Stimulated activated CD4-positive, alpha-beta T cell treated with anti-CD3 and anti-CD28 coated beads, Interleukin-4, amount 100 ng/mL, for 48 hours (primary cell): ENCODE data around the gene MAPK1.
"Not testable (repeated sequence)": the region's sequence is repeated elsewhere in the genome, so short reads cannot be mapped to it uniquely, and the experiment has no call there.

Experiments used
- DNase-seq, 2 donors: peaks; one replicate each; pipeline ENCODE4 v3.0.0-alpha.2; 2020; ENCODE audit warnings: low read depth in 2 of 2

MAPK1 gene

DNA sequence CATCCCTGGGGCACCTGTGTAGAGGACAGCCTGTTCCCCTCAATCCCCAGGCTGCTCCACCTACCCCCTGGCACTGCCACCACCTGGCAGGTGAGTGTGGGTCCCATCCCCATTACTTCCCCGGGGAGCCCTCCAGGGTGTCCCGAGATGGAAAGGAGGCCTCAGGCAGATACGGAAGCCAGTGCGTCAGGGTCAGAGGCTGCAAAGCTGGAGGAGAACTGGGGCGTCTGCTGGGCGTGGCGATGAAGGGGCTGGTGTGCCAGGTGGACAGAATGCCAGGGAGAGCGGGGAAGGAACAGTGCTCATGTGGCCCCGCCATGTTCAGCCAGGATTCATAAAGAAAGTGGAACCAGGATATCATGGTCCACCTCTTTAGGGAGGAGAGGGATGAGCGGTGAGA is 139.7 kb downstream of the MAPK1 start:
- DNase-seq, result no peak

- no peak for DNase-seq
Measured at GRCh38 chr22:21727159-21727558, 140.3 kb downstream of the MAPK1 start.

DNA sequence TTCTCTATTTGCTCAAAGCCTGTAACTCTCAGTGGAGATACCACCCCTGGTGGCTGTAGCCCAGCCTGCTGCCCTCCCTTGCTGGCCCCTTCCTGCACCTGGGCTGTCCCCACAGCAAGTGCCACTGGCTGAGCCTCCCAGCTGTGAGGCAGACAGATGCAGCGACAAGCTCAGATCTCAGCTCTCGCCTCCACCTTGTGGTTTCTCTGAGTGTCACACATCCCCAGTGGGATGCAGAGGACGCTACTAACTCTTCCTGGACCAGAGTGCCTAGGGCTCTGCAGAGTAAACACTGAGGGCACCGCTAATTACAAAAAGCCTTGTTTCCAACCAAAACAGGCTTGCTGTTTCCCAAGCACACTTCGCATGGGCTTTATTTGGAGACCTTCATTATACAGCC is 140.8 kb downstream of the MAPK1 start:
- peak; percentile 12 to 19 for DNase-seq

DNA sequence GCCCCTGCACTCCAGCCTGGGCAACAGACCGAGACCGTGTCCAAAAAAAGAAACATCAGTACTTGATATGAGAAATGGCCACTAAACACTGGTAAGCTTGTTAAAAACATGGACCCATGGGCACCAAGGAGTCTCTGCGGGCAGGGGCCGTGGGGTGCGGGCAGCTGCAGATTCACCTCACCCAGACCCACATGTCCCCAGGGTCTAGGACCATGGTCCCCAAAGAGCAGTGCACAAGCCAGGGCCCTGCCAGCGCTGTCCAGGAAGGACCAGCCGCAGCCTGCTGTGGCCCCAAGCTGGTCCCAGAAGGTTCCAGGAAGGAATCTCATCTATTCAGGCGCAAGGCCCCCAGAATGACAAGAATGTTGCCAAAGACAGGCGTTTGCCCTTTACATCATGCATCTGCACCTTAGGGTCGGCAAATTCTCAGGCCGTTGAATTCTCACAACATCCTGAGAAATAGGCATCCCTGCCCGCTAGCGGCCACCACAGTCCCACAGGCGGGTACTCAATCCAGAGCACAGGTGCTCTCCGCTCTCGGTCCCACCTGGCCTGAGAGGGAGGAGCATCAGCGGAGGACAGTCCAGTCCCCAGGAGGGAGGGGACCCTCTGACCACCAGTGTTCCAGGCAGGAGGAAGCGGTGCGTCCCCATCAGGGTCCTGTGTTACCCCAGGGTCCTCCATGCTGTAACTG is 141.3 kb downstream of the MAPK1 start:
- DNase-seq, result no peak

DNA sequence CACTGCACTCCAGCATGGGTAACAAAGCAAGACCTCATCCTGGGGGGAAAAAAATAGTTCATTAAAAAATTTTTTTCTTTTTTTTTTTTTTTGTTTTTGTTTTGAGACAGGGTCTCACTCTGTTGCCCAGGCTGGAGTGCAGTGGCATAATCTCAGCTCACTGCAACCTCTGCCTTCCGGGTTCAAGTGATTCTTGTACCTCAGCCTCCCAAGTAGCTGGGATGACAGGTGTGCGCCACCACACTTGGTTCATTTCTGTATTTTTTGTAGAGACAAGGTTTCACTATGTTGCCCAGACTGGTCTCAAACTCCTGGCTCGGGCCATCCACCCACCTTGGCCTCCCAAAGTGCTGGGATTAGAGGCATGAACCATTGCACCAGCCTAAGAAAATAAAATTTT is 142.9 kb downstream of the MAPK1 start:
- DNase-seq, result not testable (repeated sequence)

DNA sequence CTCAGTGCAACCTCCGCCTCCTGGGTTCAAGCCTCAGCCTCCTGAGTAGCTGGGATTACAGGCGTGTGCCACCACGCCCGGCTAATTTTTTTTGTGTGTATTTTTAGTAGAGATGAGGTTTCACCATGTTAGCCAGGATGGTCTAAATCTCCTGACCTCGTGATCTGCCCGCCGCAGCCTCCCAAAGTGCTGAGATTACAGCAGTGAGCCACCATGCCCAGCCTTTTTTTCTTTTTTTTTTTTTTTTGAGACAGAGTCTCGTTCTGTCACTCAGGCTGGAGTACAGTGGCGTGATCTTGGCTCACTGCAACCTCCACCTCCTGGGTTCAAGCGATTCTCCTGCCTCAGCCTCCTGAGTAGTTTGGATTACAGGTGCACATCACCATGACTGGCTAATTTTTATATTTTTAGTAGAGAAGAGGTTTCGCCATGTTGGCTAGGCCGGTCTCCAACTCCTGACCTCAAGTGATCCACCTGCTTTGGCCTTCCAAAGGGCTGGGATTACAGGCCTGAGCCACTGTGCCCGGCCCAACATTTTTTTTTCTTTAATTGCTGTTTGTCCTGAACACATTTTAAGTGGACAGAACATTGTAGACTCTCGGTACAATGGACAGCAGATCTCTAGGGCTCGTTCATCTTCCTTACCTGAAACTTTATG is 146.1 kb downstream of the MAPK1 start:
- not testable (repeated sequence) for DNase-seq

- not testable (repeated sequence) for DNase-seq
Measured at GRCh38 chr22:21720191-21720859, 147.1 kb downstream of the MAPK1 start.

DNA sequence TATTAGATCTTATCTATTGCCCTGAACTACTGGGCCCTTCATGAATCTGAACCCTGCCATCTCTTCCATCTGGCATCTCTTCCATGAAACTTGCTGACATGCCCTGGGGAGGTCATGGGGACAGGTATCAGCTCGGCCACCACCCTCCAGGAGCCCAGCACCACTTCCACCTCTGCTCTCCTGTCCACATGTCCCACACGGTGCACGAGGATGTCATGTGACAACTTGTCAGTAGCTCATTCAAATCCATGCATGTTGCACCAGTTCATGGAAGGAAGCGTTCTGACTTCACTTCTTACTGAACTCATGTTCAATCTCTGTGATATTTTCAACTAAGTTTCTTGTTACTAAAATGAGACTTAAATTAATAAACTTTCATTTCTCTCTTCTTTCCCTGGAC is 148.4 kb downstream of the MAPK1 start:
- no peak for DNase-seq

DNA sequence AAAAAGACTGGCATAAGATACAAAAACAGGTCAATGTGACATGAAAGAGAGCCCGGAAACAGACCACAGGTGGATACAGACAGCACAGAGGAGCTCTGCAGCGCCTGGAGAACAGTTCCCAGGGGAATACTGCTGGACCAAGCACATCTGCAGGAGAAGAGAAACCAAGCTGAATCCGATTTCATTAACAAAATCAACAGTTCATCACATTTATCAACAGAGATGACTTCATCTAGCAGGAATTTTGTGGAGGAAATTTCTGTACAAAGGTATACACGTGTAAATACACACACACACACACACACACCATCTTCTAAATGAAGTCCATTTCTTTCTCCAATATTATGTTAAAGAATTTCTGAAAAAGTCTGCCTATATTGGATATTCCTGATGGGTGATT is 148.9 kb downstream of the MAPK1 start:
- no peak for DNase-seq

- DNase-seq, result not testable (repeated sequence)
Measured at GRCh38 chr22:21716395-21717122, 150.9 kb downstream of the MAPK1 start.

- no peak for DNase-seq
Measured at GRCh38 chr22:21714786-21715185, 152.7 kb downstream of the MAPK1 start.

GRCh38 chr22:21714059-21714770 is 153.2 kb downstream of the MAPK1 start:
- DNase-seq, result no peak

- DNase-seq, result no peak
Measured at GRCh38 chr22:21713428-21714058, 153.9 kb downstream of the MAPK1 start.

DNA sequence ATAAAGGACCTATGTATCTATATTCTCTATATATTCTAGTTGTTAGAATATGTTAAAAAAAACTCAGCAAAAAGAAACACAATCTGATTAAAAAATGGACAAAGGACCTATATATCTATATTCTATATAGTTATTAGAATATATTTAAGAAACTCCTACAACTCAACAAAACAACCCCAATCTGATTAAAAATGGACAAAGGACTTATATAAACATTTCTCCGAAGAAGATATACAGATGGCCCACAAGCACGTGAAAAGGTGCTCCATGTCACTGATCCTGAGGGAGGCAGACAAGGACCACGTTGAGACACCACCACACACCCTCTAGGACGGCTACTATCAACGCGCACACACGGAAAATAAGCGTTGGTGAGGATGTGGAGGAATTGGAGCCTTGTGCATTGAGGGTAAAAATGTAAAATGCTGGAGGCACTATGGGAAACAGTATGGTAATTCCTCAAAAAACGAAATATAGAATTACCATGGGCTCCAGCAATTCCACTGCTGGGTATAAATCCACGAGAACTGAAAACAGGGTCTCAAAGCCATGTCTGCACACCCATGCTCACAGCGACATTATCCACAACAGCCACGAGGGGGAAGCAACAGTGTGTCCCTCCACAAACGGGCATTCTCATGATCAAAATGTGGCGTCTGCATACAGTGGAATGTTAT is 154.6 kb downstream of the MAPK1 start:
- DNase-seq, result peak; percentile 40 to 54

GRCh38 chr22:21711851-21712250 is 155.6 kb downstream of the MAPK1 start:
- no peak for DNase-seq

DNA sequence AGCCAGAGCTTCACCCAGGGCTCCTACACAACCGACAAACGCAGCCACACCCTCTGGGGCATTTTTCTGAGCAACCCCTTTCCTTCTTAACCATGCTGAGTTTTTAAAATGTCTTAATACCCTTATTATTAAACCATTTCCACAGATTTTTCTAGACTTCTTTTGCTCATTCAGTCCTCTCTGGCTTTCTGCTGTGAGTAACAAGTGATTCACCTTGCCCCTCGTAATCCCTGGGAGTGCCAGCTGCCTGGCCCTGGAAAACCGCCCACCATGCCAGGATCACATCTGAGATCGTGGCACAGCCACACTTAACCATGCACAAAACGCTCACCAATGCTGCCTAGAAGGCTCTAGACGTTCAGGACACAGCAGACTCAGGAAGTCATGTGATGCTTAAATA is 157.3 kb downstream of the MAPK1 start:
- DNase-seq, result no peak

- DNase-seq, result no peak
Measured at GRCh38 chr22:21709688-21710087, 157.8 kb downstream of the MAPK1 start.

GRCh38 chr22:21708960-21709359 is 158.5 kb downstream of the MAPK1 start:
- no peak for DNase-seq

DNA sequence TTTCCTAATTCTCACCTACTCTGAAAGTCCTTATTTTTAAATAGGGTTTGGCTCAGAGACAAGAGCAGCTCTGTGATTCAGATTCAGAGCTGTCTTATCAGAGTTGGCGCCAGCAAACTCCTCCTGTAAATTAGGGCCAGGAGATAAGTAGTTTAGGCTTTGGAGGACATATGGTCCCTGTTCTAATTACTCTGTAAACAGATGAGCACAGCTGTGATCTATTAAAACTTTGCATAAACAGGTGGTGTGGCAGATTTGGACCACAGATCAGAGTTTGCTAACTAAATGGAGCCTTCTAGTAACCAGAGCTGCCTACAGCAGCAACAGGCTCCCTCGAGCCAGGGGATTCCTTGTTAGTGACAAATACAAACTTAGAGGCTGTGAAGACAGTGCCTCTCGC is 159.8 kb downstream of the MAPK1 start:
- DNase-seq, result no peak
